HG02623 (cell line): Measurements from ENCODE around the gene RCOR2.

ENCODE experiments used
- ATAC-seq: cut with Tn5 transposase; IDR thresholded peaks from one replicate; pipeline ENCODE4 v1.9.1; 2021; ENCODE audit warnings: moderate library complexity; ENCODE audit not compliant: unreplicated experiment

Gene RCOR2

GRCh38 chr11:63908631-63909401 is 8.1 kb downstream of the RCOR2 start:
- ATAC-seq, result no peak

- ATAC-seq, result no peak
Observed at GRCh38 chr11:63907808-63908530, 9.0 kb downstream of the RCOR2 start.

- ATAC-seq, result no peak
Observed at GRCh38 chr11:63907063-63907462, 9.9 kb downstream of the RCOR2 start.

GRCh38 chr11:63906585-63906984 is 10.4 kb downstream of the RCOR2 start:
- ATAC-seq, result no peak

- ATAC-seq, result no peak
Observed at GRCh38 chr11:63906087-63906486, 10.9 kb downstream of the RCOR2 start.

GRCh38 chr11:63905179-63905578 is 11.8 kb downstream of the RCOR2 start:
- ATAC-seq, result no peak

GRCh38 chr11:63904743-63905142 is 12.2 kb downstream of the RCOR2 start:
- ATAC-seq, result no peak

- ATAC-seq, result no peak
Observed at GRCh38 chr11:63903884-63904283, 13.1 kb downstream of the RCOR2 start.

GRCh38 chr11:63901660-63902059 is 15.3 kb downstream of the RCOR2 start:
- no peak for ATAC-seq

- no peak for ATAC-seq
Observed at GRCh38 chr11:63897459-63898146, 19.4 kb downstream of the RCOR2 start.

- no peak for ATAC-seq
Observed at GRCh38 chr11:63896071-63896470, 20.9 kb downstream of the RCOR2 start.

- ATAC-seq, result no peak
Observed at GRCh38 chr11:63893355-63893754, 23.6 kb downstream of the RCOR2 start.

GRCh38 chr11:63892228-63892627 is 24.7 kb downstream of the RCOR2 start:
- no peak for ATAC-seq

- ATAC-seq, result no peak
Observed at GRCh38 chr11:63890368-63890767, 26.6 kb downstream of the RCOR2 start.

- no peak for ATAC-seq
Observed at GRCh38 chr11:63889344-63889743, 27.6 kb downstream of the RCOR2 start.

GRCh38 chr11:63888170-63889086 is 28.5 kb downstream of the RCOR2 start:
- ATAC-seq, result peak; percentile 44

GRCh38 chr11:63887386-63887999 is 29.5 kb downstream of the RCOR2 start:
- no peak for ATAC-seq

- no peak for ATAC-seq
Observed at GRCh38 chr11:63884196-63884932, 32.6 kb downstream of the RCOR2 start.

- ATAC-seq, result no peak
Observed at GRCh38 chr11:63883791-63884190, 33.2 kb downstream of the RCOR2 start.
